DND-41 (cell line): ENCODE data around the gene TMPRSS11B.

Source experiments
- EZH2 ChIP-seq: IDR thresholded peaks from 3 replicates; pipeline ENCODE4 v1.6.1; 2012; ENCODE audit warnings: borderline replicate concordance, low read depth, mild to moderate bottlenecking, moderate library complexity, low read length, inconsistent platforms; ENCODE audit not compliant: severe bottlenecking
- TF ChIP-seq, protein P1 (sequence below): IDR thresholded peaks from 2 replicates; pipeline ENCODE4 v1.5.1; 2012; ENCODE audit warnings: borderline replicate concordance, low read length, moderate library complexity, mild to moderate bottlenecking; ENCODE audit not compliant: poor library complexity, severe bottlenecking; ENCODE audit errors: extremely low read depth

- TF ChIP-seq, protein P1, sequence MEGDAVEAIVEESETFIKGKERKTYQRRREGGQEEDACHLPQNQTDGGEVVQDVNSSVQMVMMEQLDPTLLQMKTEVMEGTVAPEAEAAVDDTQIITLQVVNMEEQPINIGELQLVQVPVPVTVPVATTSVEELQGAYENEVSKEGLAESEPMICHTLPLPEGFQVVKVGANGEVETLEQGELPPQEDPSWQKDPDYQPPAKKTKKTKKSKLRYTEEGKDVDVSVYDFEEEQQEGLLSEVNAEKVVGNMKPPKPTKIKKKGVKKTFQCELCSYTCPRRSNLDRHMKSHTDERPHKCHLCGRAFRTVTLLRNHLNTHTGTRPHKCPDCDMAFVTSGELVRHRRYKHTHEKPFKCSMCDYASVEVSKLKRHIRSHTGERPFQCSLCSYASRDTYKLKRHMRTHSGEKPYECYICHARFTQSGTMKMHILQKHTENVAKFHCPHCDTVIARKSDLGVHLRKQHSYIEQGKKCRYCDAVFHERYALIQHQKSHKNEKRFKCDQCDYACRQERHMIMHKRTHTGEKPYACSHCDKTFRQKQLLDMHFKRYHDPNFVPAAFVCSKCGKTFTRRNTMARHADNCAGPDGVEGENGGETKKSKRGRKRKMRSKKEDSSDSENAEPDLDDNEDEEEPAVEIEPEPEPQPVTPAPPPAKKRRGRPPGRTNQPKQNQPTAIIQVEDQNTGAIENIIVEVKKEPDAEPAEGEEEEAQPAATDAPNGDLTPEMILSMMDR = no peak
- TF ChIP-seq EZH2 = no peak
These were observed 10.8 kb upstream of the TMPRSS11B start for GRCh38 chr4:68256284-68256683.
